H1 (cell line): ENCODE data around the gene SLC9A4. TPM values are rescaled to one million over a fixed set of nuclear protein-coding genes. Genes with fewer than 3 reads are reported as not detected.

Experiments used
- CTCF ChIA-PET: fragments of 300-600 bp; sonication (Branson Sonifier 250); formaldehyde crosslinking; loops from one replicate; lab custom pipeline; 2021; ENCODE audit not compliant: partially characterized antibody; lab: Charles Lee
- POLR2A ChIA-PET: fragments of 300-600 bp; sonication (Branson Sonifier 250); formaldehyde crosslinking; loops from one replicate; lab custom pipeline; 2021; ENCODE audit warnings: inconsistent platforms; ENCODE audit not compliant: partially characterized antibody; lab: Charles Lee
- DNase-seq, 2 experiments: peaks; one replicate each; pipeline versions ENCODE4 v3.0.0 to v3.0.0-alpha.2; 2010 to 2022; ENCODE audit warnings: low spot score in 2 of 2, low read depth in 1 of 2, mixed read lengths in 1 of 2
- FAIRE-seq: peaks from 2 replicates; lab custom pipeline; 2011; peaks lifted over from hg19 to GRCh38; lab: Jason Lieb, UNC
- H2AFZ ChIP-seq: 2 replicates; pipeline ENCODE4 v1.8.1; 2012; ENCODE audit warnings: low read length, inconsistent platforms
- H2AK5ac ChIP-seq: 2 replicates; pipeline ENCODE4 v1.6.1; 2013; ENCODE audit warnings: low read depth, low read length
- H2BK120ac ChIP-seq: replicated peaks from 2 replicates; pipeline ENCODE3; 2013; ENCODE audit warnings: low read depth, low read length, inconsistent platforms
- H2BK12ac ChIP-seq: 2 replicates; pipeline ENCODE4 v1.6.1; 2013; ENCODE audit warnings: low read depth, low read length
- H2BK15ac ChIP-seq: 2 replicates; pipeline ENCODE4 v1.6.1; 2013; ENCODE audit warnings: low read length
- H2BK20ac ChIP-seq: 2 replicates; pipeline ENCODE4 v1.6.1; 2013; ENCODE audit warnings: low read length
- H2BK5ac ChIP-seq: 2 replicates; pipeline ENCODE4 v1.6.1; 2013; ENCODE audit warnings: low read depth, low read length
- H3K14ac ChIP-seq: 2 replicates; pipeline ENCODE4 v1.6.1; 2013; ENCODE audit warnings: inconsistent platforms; ENCODE audit not compliant: insufficient read length
- H3K18ac ChIP-seq: 2 replicates; pipeline ENCODE4 v1.6.1; 2013; ENCODE audit warnings: low read length; ENCODE audit errors: extremely low read depth
- H3K23ac ChIP-seq: 2 replicates; pipeline ENCODE4 v1.6.1; 2013; ENCODE audit warnings: inconsistent platforms; ENCODE audit not compliant: insufficient read length
- H3K23me2 ChIP-seq: 2 replicates; pipeline ENCODE4 v1.6.1; 2013; ENCODE audit warnings: low read depth, low read length
- H3K27ac ChIP-seq: 2 replicates; pipeline ENCODE4 v1.6.1; 2011; ENCODE audit warnings: low read depth, low read length, inconsistent platforms
- H3K27me3 ChIP-seq, 4 experiments: replicated peaks in 1 of 4; 1 replicate in 1 of 4; 2 replicates in 3 of 4; pipeline versions ENCODE4 v1.6.1 to v1.8.1; 2011 to 2013; ENCODE audit warnings: low read length in 3 of 4, mild to moderate bottlenecking in 3 of 4, inconsistent platforms in 2 of 4, mixed read lengths in 2 of 4, moderate library complexity in 1 of 4; ENCODE audit not compliant: control insufficient read depth in 3 of 4, insufficient read depth in 3 of 4; ENCODE audit errors: extremely low read depth in 1 of 4
- H3K36me3 ChIP-seq, 4 experiments: 2 replicates each; pipeline versions ENCODE4 v1.6.1 to v1.8.1; 2011 to 2013; ENCODE audit warnings: mild to moderate bottlenecking in 4 of 4, low read length in 3 of 4, moderate library complexity in 2 of 4, control low read depth in 1 of 4, inconsistent platforms in 1 of 4; ENCODE audit not compliant: insufficient read depth in 4 of 4, control insufficient read depth in 2 of 4
- H3K4ac ChIP-seq: replicated peaks from 2 replicates; pipeline ENCODE3; 2013; ENCODE audit warnings: low read length, low read depth, mixed read lengths, inconsistent platforms; ENCODE audit not compliant: insufficient read length
- H3K4me1 ChIP-seq, 4 experiments: replicated peaks in 1 of 4; 1 replicate in 1 of 4; 2 replicates in 3 of 4; pipeline versions ENCODE4 v1.6.1 to v1.8.1; 2011 to 2013; ENCODE audit warnings: low read length in 3 of 4, inconsistent platforms in 2 of 4, mixed read lengths in 1 of 4; ENCODE audit not compliant: insufficient read depth in 4 of 4, control insufficient read depth in 3 of 4
- H3K4me2 ChIP-seq, 2 experiments: 2 replicates each; pipeline versions ENCODE4 v1.6.1 to v1.8.1; 2011 to 2013; ENCODE audit warnings: low read depth in 2 of 2, low read length in 2 of 2, control low read depth in 1 of 2, inconsistent platforms in 1 of 2, mild to moderate bottlenecking in 1 of 2; ENCODE audit not compliant: insufficient read depth in 1 of 2
- H3K4me3 ChIP-seq, 4 experiments: fragments of 200-600, 300-600 bp in 1 of 4; sonication (generic), shearing (Covaris generic), sonication (Bioruptor Twin) in 1 of 4; 2 replicates each; pipeline versions ENCODE4 v1.5.1 to v1.8.1; 2011 to 2016; ENCODE audit warnings: low read length in 4 of 4, low read depth in 3 of 4, control low read depth in 2 of 4, inconsistent platforms in 2 of 4, mild to moderate bottlenecking in 2 of 4, mixed read lengths in 1 of 4, moderate library complexity in 1 of 4; ENCODE audit not compliant: insufficient read depth in 2 of 4; ENCODE audit errors: extremely low read depth in 1 of 4
- H3K56ac ChIP-seq: replicated peaks from 2 replicates; pipeline ENCODE3; 2013; ENCODE audit warnings: low read depth, mild to moderate bottlenecking, mixed read lengths, low read length, inconsistent platforms; ENCODE audit not compliant: insufficient read length
- H3K79me1 ChIP-seq: 2 replicates; pipeline ENCODE4 v1.6.1; 2013; ENCODE audit warnings: low read depth, low read length, control low read depth
- H3K79me2 ChIP-seq, 2 experiments: 2 replicates each; pipeline versions ENCODE4 v1.6.1 to v1.8.1; 2012 to 2013; ENCODE audit warnings: low read length in 2 of 2, mild to moderate bottlenecking in 2 of 2, inconsistent platforms in 1 of 2; ENCODE audit not compliant: insufficient read depth in 2 of 2, control insufficient read depth in 1 of 2
- H3K9ac ChIP-seq, 4 experiments: replicated peaks in 1 of 4; 1 replicate in 1 of 4; 2 replicates in 3 of 4; pipeline versions ENCODE4 v1.6.1 to v1.8.1; 2011 to 2013; ENCODE audit warnings: low read depth in 3 of 4, low read length in 3 of 4, control low read depth in 2 of 4, mild to moderate bottlenecking in 2 of 4, moderate library complexity in 2 of 4, inconsistent platforms in 1 of 4; ENCODE audit errors: extremely low read depth in 1 of 4
- H3K9me3 ChIP-seq, 2 experiments: 2 replicates each; pipeline versions ENCODE4 v1.6.1 to v1.8.1; 2012 to 2013; ENCODE audit warnings: mild to moderate bottlenecking in 2 of 2, moderate library complexity in 2 of 2, control low read depth in 1 of 2, inconsistent platforms in 1 of 2, low read depth in 1 of 2, low read length in 1 of 2, mixed read lengths in 1 of 2; ENCODE audit not compliant: insufficient read depth in 2 of 2
- H4K20me1 ChIP-seq, 2 experiments: replicated peaks in 1 of 2; 2 replicates each; pipeline versions ENCODE3 to v1.8.1; 2011 to 2013; ENCODE audit warnings: inconsistent platforms in 2 of 2, low read length in 2 of 2, mild to moderate bottlenecking in 1 of 2; ENCODE audit not compliant: insufficient read depth in 2 of 2, control insufficient read depth in 1 of 2
- H4K5ac ChIP-seq: 2 replicates; pipeline ENCODE4 v1.6.1; 2013; ENCODE audit warnings: low read length, low read depth, mixed read lengths, inconsistent platforms; ENCODE audit not compliant: insufficient read length
- H4K8ac ChIP-seq: 2 replicates; pipeline ENCODE4 v1.8.0; 2013; ENCODE audit warnings: mild to moderate bottlenecking, moderate library complexity, low read length, inconsistent platforms; ENCODE audit not compliant: insufficient read depth; ENCODE audit errors: extremely low read depth
- H4K91ac ChIP-seq: replicated peaks from 2 replicates; pipeline ENCODE3; 2013; ENCODE audit warnings: low read length, mixed read lengths, inconsistent platforms; ENCODE audit not compliant: insufficient read length
- BRCA1 ChIP-seq: IDR thresholded peaks from 2 replicates; pipeline ENCODE4 v1.6.1; 2012; ENCODE audit warnings: low read depth, low read length, improper control_type of control experiment
- EGR1 ChIP-seq: IDR thresholded peaks from 2 replicates; pipeline ENCODE4 v1.6.1; 2011; ENCODE audit warnings: low read depth, low read length, borderline replicate concordance
- EP300 ChIP-seq, 2 experiments: IDR thresholded peaks; 1 replicate in 1 of 2; 2 replicates in 1 of 2; pipeline ENCODE4 v1.6.1; 2011 to 2012; ENCODE audit warnings: low read depth in 2 of 2, low read length in 2 of 2, mild to moderate bottlenecking in 2 of 2, borderline replicate concordance in 1 of 2, inconsistent platforms in 1 of 2, moderate library complexity in 1 of 2
- JUN ChIP-seq: IDR thresholded peaks from 2 replicates; pipeline ENCODE4 v1.6.1; 2011; ENCODE audit warnings: low read depth, mild to moderate bottlenecking, improper control_type of control experiment, low read length
- KDM5A ChIP-seq: fragments of 200-600 bp; IDR thresholded peaks from 2 replicates; pipeline ENCODE4 v1.7.1; 2012; ENCODE audit warnings: mild to moderate bottlenecking, low read length, inconsistent platforms, mixed read lengths
- NANOG ChIP-seq: IDR thresholded peaks from 2 replicates; pipeline ENCODE4 v1.6.1; 2011; ENCODE audit warnings: low read length, low read depth, mild to moderate bottlenecking, inconsistent platforms; ENCODE audit not compliant: insufficient read depth, poor library complexity, severe bottlenecking
- RBBP5 ChIP-seq: IDR thresholded peaks from 2 replicates; pipeline ENCODE4 v1.7.1; 2012; ENCODE audit warnings: low read depth, mild to moderate bottlenecking, inconsistent platforms, low read length, moderate library complexity, borderline replicate concordance
- SP2 ChIP-seq: IDR thresholded peaks from 2 replicates; pipeline ENCODE4 v1.6.1; 2012; ENCODE audit warnings: mild to moderate bottlenecking, low read length, inconsistent platforms
- SUZ12 ChIP-seq: fragments of 200-600 bp; sonication (generic); IDR thresholded peaks from 2 replicates; pipeline ENCODE4 v1.6.1; 2012; ENCODE audit warnings: mild to moderate bottlenecking, inconsistent platforms, low read length, moderate library complexity, mixed read lengths
- USF2 ChIP-seq: IDR thresholded peaks from 2 replicates; pipeline ENCODE4 v1.6.1; 2011; ENCODE audit warnings: low read length, improper control_type of control experiment
- ZNF274 ChIP-seq: IDR thresholded peaks from 2 replicates; pipeline ENCODE4 v1.7.0; 2012; ENCODE audit warnings: low read length, borderline replicate concordance; ENCODE audit errors: extremely low read depth
- WGBS, 2 experiments: shearing (Covaris generic) in 1 of 2; methylation state at CpG; one replicate each; pipeline versions ENCODE4 v1.1.6 to v1.1.7; 2013 to 2015; ENCODE audit warnings: low lambda C conversion rate in 2 of 2, mixed read lengths in 2 of 2, inconsistent platforms in 1 of 2, low coverage in 1 of 2, missing lambda C conversion rate in 1 of 2; ENCODE audit not compliant: insufficient replicate concordance in 2 of 2, insufficient coverage in 1 of 2, insufficient read length in 1 of 2; ENCODE audit errors: extremely low coverage in 1 of 2, missing lambda C conversion rate in 1 of 2; 5-methylcytosine and 5-hydroxymethylcytosine counted together
- polyA plus RNA-seq, 7 experiments: library from polyadenylated mRNA; depleted of rRNA in 3 of 7; stranded (reverse) in 5 of 7; unstranded in 2 of 7; fragments of >200 nt in 5 of 7; fragments of 200-250 nt in 2 of 7; gene quantifications; 1 replicate in 5 of 7; 2 replicates in 1 of 7; 4 replicates in 1 of 7; pipeline versions ENCODE4 v1.2.1 to v1.2.3, GENCODE V29; 2011 to 2013; ENCODE audit warnings: missing spikeins in 2 of 7, mixed read lengths in 2 of 7
- total RNA-seq: library from RNA; stranded (reverse); fragmentation: NEBNext Ultra II Directional; extraction: Animal tissue kit (Norgen Biotek cat#: 25700); gene quantifications from 2 replicates; pipeline ENCODE4 v1.2.1, GENCODE V29; 2021

The SLC9A4 gene
- total and polyA plus RNA-seq, 2 of the 8 experiments (the other 6 are each of a cell fraction or from before 2014, with no cell fraction given) = not detected

- Histone ChIP-seq H2BK15ac (no peak overlapping the region), H3K27ac (no peak overlapping the region), H3K4me2 (no peak overlapping the region), H3K79me2 (no peaks in the 10 kb centered on the region), H4K8ac (no peak overlapping the region), H3K23ac (no peak overlapping the region), H4K5ac (no peak overlapping the region), H2BK20ac (no peak overlapping the region), H4K91ac (no peak overlapping the region), H3K79me1 (no peaks in the 10 kb centered on the region), H3K9ac (no peak overlapping the region), H2AFZ (peak overlapping the region; percentile 62; the same call in 1 of the 2 replicates), H3K4ac (no peak overlapping the region), H3K18ac (no peak overlapping the region), H3K9me3 (no peaks in the 10 kb centered on the region), H3K36me3 (no peaks in the 10 kb centered on the region), H2AK5ac (no peak overlapping the region), H3K27me3 (0 out of 7 replicates have a peak, but pooled peaks cover 0 to 2% (median 0%) of the 10 kb centered on the region in 4 experiments), H3K56ac (no peak overlapping the region), H2BK12ac (no peak overlapping the region), H3K23me2 (no peaks in the 10 kb centered on the region; the same call in 1 of the 2 replicates), H3K14ac (no peak overlapping the region), H4K20me1 (no peaks in the 10 kb centered on the region), H2BK5ac (no peak overlapping the region), H3K4me3 (no peak overlapping the region), H3K4me1 (peaks cover 0 to 3% (median under 1%) of the 10 kb centered on the region in 4 experiments; a peak in 2 of 7 replicates), H2BK120ac (no peak overlapping the region)
- ChIA-PET POLR2A (no interaction called here), CTCF (interaction anchor here (1.0 to 7.1 kb wide), 4 partner anchors 9 to 124 kb away, joined by 3 to 54 read pairs (median 4); partner anchors contain the start of gene SLC9A4)
- WGBS, 2 experiments = 83% methylated on average over 1 of the region's 1 CpG; no CpG with 5 or more reads in 1 of the 2 experiments
- FAIRE-seq (no peak), DNase-seq (no peak)
- TF ChIP-seq RBBP5 = no peak
- no peak for TF ChIP-seq EP300 (IDR thresholded peaks at IDR 0.05; ENCODE audit: borderline replicate concordance in 1 of 2, low read depth in 2 of 2, low read length in 2 of 2)
- TF ChIP-seq ZNF274 = no peak
- no peak for TF ChIP-seq SUZ12
- TF ChIP-seq BRCA1 = no peak
- TF ChIP-seq USF2 = no peak
- TF ChIP-seq KDM5A = no peak
- TF ChIP-seq JUN = no peak
- TF ChIP-seq NANOG = no peak
- TF ChIP-seq SP2 = no peak
- TF ChIP-seq EGR1 = no peak
Observed at GRCh38 chr2:102486941-102487702, 14.1 kb downstream of the SLC9A4 start.
